Stimulated activated effector memory CD8-positive, alpha-beta T cell treated with anti-CD3 and anti-CD28 coated beads, Interleukin-12 subunit alpha, Interleukin-12 subunit beta, amount 100 ng/mL, for 72 hours (primary cell): ENCODE measurements around the gene ABCG1.
A peak's percentile ranks its signal among the peaks of the same experiment; 100 is the strongest.

Experiments used
- ATAC-seq: fragments of 150-1000 bp; cut with Tn5 transposase; 2 replicates; pipeline ENCODE4 v1.10.0; 2021
- DNase-seq, 2 donors: peaks; one replicate each; pipeline ENCODE4 v3.0.0; 2021 to 2022; ENCODE audit warnings: low spot score in 2 of 2
- H3K27ac Mint-ChIP-seq: one replicate; pipeline ENCODE4 v1.8.0; 2022; ENCODE audit warnings: mild to moderate bottlenecking, mixed read lengths
- H3K36me3 Mint-ChIP-seq: one replicate; pipeline ENCODE4 v1.8.0; 2022; ENCODE audit warnings: mild to moderate bottlenecking, mixed read lengths
- H3K4me1 Mint-ChIP-seq: one replicate; pipeline ENCODE4 v1.8.0; 2022; ENCODE audit warnings: mixed read lengths
- H3K4me3 Mint-ChIP-seq: one replicate; pipeline ENCODE4 v1.8.0; 2022; ENCODE audit warnings: mild to moderate bottlenecking, mixed read lengths
- H3K9me3 Mint-ChIP-seq: one replicate; pipeline ENCODE4 v1.8.0; 2022; ENCODE audit warnings: mixed read lengths

The ABCG1 gene

DNA sequence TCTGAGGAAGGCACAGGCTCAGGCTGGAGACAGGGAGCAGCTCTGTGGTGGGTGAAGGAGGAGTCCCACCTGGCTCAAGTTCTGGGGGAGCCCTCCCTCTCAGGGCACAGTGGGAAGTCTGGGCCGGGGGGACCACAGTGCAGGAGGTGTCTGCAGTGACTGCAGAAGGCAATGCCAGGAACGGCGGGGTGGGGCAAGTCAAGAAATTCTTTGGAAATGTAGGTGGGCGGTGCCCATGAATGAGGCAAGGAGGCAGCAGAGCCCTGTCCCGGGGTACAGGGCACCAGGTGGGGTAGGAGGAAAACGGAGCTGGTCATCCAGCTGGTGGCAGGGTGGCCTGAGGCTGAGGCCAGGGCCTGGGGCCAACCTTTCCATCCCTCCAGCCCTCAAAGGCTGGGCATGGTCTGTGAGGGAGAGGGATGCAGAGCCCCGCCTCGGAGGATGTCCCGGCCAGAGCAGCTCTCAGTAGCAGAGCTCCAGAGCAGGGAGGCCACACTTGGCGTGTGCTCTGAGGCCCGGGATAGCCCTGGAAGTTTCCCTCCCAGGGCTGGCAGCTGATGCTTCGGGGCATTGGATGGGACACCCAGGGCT is 91.6 kb downstream of the ABCG1 start:
- ATAC-seq, result no peak
- DNase-seq, result no peak
- Mint-ChIP-seq H3K9me3 (no peaks in the 10 kb centered on the region), H3K4me3 (no peak overlapping the region), H3K27ac (no peak overlapping the region), H3K4me1 (no peaks in the 10 kb centered on the region), H3K36me3 (no peaks in the 10 kb centered on the region)

DNA sequence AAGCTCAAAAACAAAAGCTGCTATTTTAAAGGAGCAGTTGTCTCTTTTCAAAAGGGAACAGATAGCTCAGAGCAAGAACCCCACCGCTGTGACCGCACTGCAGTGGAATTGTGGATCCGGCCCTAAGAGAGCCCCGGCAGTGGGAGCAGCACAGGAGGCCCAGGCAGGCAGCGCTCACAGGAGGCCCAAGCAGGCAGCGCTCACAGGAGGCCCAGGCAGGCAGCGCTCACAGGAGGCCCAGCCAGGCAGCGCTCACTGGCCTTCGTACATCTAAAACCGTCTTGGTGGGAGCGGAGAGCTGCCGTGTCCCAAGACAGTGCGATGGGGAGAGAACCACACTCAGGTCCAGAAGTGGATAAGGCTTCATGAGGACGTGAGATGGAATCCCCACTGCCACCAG is 92.2 kb downstream of the ABCG1 start:
- no peaks in the 10 kb centered on the region for H3K9me3 Mint-ChIP-seq
- H3K27ac Mint-ChIP-seq, result no peak overlapping the region

DNA sequence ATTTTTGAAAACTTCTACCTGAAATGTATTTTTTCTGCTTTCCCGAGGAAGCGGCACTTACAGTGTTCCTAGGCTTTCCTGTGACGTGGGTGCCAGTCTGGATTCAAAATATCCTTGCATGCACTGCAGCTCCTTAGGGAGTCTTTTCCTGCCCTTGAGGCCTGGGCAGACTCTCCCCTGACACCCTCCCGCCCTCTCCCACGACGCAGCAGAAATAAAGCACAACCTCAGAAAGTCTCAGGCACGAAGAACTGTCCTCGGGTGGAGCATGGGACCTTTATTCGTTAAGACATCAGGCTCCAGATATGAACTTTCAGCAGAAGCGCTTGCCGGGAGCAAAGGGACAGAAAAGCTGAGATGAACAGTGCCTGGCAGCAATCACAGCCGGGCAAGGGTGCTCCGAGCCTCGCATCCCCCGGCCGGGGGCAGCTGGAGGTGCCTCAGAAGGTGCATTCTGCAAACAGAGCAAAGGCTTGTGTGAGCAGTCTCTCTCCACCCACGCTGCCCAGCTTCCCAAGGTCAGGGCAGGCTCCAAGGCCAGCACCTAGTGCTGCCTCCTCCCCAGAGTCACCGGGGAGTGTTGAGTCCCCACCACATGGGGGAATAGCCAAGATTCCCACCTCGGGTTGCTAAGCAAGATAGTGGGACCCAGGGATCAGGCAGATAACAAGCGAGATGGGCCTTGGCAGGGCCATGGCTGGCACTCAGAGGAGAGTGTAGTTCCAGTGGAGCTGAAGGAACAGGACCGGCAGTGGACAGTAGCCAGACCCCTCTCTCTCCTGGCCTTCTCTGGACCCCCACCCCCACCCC is 93.1 kb downstream of the ABCG1 start:
- Mint-ChIP-seq H3K27ac (no peak overlapping the region), H3K4me1 (no peaks in the 10 kb centered on the region), H3K4me3 (no peak overlapping the region), H3K9me3 (no peaks in the 10 kb centered on the region), H3K36me3 (no peaks in the 10 kb centered on the region)
- peak in 1 of 2 donors; percentile 47 for DNase-seq
- no peak for ATAC-seq

More for the DNA sequence above, 92.2 kb downstream of the ABCG1 start:
- no peak overlapping the region for H3K4me3 Mint-ChIP-seq
- H3K4me1 Mint-ChIP-seq, result no peaks in the 10 kb centered on the region
- H3K36me3 Mint-ChIP-seq, result no peaks in the 10 kb centered on the region
- ATAC-seq (no peak), DNase-seq (no peak)

DNA sequence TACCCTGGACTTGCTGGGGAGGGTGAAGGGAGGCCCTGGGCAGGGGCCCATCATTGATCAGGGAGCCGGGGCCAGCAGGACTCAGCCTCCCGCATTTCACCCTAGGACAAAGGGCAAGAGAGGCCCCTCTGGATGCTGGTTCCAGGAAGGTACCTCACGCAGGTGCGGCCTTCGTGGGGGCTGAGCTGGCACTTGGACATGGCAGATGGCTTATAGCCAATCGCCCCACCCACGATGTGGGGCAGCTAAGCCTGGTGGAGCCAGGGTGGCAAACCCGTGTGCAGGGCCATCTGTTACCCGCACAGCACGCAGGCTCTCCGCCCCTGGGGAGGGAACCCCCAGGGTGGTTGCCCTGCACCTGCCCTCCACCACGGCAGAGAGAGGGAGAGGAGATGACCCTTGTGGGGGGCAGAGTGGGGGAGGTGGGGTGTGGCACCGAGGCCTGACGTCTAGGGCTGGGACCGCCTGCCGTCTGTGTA is 93.7 kb downstream of the ABCG1 start:
- Mint-ChIP-seq H3K36me3 (no peaks in the 10 kb centered on the region), H3K9me3 (no peaks in the 10 kb centered on the region), H3K4me1 (no peaks in the 10 kb centered on the region), H3K27ac (no peak overlapping the region), H3K4me3 (no peak overlapping the region)
- DNase-seq (no peak), ATAC-seq (no peak)

DNA sequence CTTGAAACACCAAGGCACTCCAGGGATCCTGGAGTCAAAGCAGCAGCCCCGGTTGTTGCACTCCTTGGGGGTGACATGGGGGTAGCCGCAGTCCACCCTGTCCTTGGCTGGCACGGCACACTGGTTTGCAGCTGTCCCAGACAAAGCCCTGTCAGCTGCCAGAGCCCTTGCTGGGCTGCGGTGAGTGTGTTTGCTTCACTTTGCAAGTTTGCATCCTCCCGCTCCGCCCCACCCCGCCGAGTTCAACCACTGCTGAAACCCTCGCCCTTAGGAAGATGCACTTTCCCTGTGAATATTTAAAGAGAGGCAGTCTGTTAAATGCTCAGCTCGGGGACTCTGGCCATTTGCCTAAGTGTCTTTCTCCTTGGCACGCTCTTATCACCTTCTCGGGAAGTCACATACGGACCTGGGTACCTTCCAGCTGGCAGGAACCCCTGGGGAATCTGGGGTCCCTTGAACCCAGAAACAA is 94.6 kb downstream of the ABCG1 start:
- Mint-ChIP-seq H3K9me3 (no peaks in the 10 kb centered on the region), H3K27ac (no peak overlapping the region), H3K4me3 (no peak overlapping the region), H3K4me1 (no peaks in the 10 kb centered on the region), H3K36me3 (no peaks in the 10 kb centered on the region)
- no peak for DNase-seq
- ATAC-seq, result peak; percentile 8

- Mint-ChIP-seq H3K4me3 (no peak overlapping the region), H3K36me3 (no peaks in the 10 kb centered on the region), H3K9me3 (no peaks in the 10 kb centered on the region), H3K4me1 (peaks cover 7% of the 10 kb centered on the region), H3K27ac (no peak overlapping the region)
- DNase-seq (no peak), ATAC-seq (no peak)
Observed at GRCh38 chr21:42314616-42315295, 95.8 kb downstream of the ABCG1 start.

GRCh38 chr21:42315296-42315891 is 96.5 kb downstream of the ABCG1 start, which contains the start of gene TFF3:
Gene TFF3, minus strand, starts transcription at chr21:42315409. Its CDS starts 35 bp downstream, at chr21:42315374.
- peaks cover 12% of the 10 kb centered on the region for H3K4me1 Mint-ChIP-seq
- no peaks in the 10 kb centered on the region for H3K36me3 Mint-ChIP-seq
- no peak within 1 kb of the TSS for H3K4me3 Mint-ChIP-seq
- ATAC-seq, result no peak
- H3K9me3 Mint-ChIP-seq, result no peaks in the 10 kb centered on the region
- no peak for DNase-seq
- H3K27ac Mint-ChIP-seq, result no peak within 1 kb of the TSS

DNA sequence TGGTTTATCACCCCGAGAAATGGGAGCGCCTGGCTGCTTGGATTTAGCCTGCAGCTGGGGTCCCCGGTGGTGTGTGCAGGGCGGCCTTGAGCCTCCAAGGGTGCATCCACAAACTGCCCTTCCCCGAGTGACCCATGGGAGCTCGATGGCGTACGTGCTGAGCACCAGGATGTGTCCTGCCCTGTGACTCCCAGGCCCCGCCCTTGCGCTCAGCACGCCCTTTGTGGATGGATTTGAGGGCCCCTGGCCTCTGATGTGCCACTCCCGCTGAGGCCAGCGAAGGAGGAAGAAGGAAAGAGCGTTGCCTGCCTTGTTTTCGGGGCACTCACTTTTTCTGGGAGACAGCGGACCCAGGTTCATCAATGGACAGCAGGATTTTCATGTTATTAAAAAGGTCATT is 98.0 kb downstream of the ABCG1 start:
- Mint-ChIP-seq H3K4me1 (peaks cover 12% of the 10 kb centered on the region), H3K9me3 (no peaks in the 10 kb centered on the region), H3K36me3 (no peaks in the 10 kb centered on the region), H3K4me3 (no peak overlapping the region), H3K27ac (no peak overlapping the region)
- no peak for ATAC-seq
- DNase-seq, result no peak

DNA sequence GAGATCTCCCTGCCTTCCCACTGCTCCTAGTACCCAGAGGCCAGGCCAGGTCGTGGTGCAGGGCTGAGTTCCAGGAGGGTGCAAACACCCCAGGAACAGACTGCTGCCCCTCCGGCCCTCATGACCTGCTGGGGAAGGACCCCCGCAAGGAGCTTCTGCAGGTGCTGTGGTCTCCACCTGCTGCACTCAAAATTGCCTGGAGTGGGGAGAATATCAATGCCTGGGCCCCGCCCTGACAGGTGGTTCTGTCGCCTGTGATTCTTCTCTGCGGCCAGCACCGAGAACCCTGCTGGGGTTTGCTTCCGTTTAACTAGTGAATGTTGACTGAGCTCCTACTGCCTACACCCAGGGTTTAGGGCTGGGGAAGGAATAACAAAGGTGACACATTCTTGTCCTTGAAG is 98.4 kb downstream of the ABCG1 start:
- Mint-ChIP-seq H3K4me3 (no peak overlapping the region), H3K4me1 (peaks cover 12% of the 10 kb centered on the region), H3K27ac (no peak overlapping the region), H3K9me3 (no peaks in the 10 kb centered on the region), H3K36me3 (no peaks in the 10 kb centered on the region)
- ATAC-seq, result no peak
- DNase-seq, result no peak

DNA sequence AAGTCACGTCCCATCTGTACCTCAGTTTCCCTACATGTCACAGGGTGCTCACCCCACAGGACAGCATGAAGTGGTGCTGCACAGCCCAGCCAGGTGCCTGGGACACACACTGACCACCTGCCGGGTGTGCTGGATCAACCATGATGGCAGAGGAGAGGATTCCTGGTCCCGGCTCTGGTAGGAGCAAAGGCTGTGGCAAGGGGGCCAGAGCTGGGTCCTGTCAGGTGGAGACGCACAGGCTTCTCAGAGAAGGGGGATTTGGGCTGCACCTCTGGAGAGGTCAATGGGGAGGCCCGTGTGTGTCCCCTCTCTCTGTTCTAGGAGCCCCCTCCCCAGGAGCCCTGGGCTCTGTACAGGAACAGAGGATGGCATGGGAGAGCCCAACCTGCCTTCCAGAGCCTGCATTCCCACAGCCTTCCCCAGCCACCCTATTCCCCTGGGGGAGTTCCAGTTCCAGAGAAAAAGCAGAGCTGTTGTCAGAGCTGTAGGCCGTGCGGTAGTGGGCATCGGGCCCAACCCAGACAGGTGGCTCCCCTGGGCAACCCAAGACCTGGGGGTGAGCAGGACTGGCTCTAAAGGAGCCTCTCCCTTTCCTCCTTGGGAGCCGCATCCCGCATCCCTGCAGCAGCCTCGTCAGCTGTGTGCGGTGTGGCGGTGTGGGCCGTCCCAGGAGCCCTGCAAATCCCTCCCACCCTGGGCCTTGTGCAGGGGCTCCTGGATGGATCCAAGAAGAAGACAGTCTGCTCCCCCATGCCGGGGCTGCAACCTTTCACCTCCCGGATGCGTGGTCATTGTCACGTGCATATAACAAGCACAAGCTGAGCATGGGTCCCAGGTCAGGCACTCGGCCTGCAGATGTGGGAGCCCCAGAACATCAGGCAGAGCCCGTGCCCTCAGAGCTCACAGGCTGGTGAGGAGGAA is 99.1 kb downstream of the ABCG1 start:
- DNase-seq (no peak), ATAC-seq (no peak)
- Mint-ChIP-seq H3K27ac (no peak overlapping the region), H3K9me3 (no peaks in the 10 kb centered on the region), H3K36me3 (no peaks in the 10 kb centered on the region), H3K4me3 (no peak overlapping the region), H3K4me1 (peaks cover 12% of the 10 kb centered on the region)

- DNase-seq (peak in 1 of 2 donors; percentile 52), ATAC-seq (peak; percentile 81)
- Mint-ChIP-seq H3K4me3 (no peak overlapping the region), H3K4me1 (peaks cover 12% of the 10 kb centered on the region), H3K36me3 (no peaks in the 10 kb centered on the region), H3K27ac (peak overlapping the region; percentile 72), H3K9me3 (no peaks in the 10 kb centered on the region)
Observed at GRCh38 chr21:42319376-42319775, 100.4 kb downstream of the ABCG1 start.

GRCh38 chr21:42319851-42320572 is 101.1 kb downstream of the ABCG1 start:
- Mint-ChIP-seq H3K4me3 (no peak overlapping the region), H3K4me1 (peaks cover 12% of the 10 kb centered on the region), H3K36me3 (no peaks in the 10 kb centered on the region), H3K9me3 (no peaks in the 10 kb centered on the region), H3K27ac (peak overlapping the region; percentile 72)
- ATAC-seq (peak; percentile 11), DNase-seq (peak in 1 of 2 donors; percentile 49)

DNA sequence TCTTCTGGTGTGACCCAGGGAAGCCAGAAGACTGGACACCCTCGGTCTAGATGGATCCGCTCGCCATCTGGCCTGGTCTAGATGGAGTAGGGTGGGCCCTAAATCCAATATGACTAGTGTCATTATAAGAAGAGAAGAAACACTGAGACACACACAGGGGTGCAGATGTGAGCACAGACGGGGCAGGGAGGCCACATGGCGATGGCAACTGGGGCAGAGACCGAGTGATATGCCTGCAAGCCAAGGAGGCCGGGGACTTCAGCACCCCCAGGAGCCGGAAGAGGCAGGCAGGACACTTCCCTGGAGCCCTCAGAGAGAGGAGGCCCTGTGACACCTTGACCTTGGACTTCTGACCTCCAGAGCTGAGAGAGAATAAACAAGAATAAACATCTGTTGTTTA is 101.9 kb downstream of the ABCG1 start:
- ATAC-seq (no peak), DNase-seq (no peak)
- Mint-ChIP-seq H3K9me3 (no peaks in the 10 kb centered on the region), H3K36me3 (no peaks in the 10 kb centered on the region), H3K4me1 (peaks cover 12% of the 10 kb centered on the region), H3K4me3 (no peak overlapping the region), H3K27ac (no peak overlapping the region)

DNA sequence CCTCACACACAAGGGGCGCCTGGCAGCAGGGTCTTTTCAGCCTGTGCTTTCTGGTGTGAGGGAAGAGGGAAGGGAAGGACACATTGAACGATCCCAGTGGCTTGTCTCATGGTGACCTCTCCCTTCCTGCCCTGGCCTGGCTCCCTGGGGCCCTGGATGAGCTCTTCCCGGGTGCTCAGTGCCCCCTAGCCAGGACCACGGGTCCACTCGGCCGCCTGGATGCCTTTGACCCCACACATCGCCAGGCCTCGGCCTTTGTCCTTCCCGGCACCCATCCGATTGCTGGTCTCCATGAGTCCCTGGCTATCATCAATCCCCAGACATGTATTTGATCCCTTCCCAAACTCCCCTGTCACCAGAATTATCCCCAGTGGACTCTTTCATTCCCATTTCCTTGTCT is 102.3 kb downstream of the ABCG1 start:
- Mint-ChIP-seq H3K4me1 (peaks cover 12% of the 10 kb centered on the region), H3K36me3 (no peaks in the 10 kb centered on the region), H3K4me3 (no peak overlapping the region), H3K9me3 (no peaks in the 10 kb centered on the region), H3K27ac (peak overlapping the region; percentile 74)
- no peak for DNase-seq
- ATAC-seq, result no peak
